ENCODE results near the gene GRID2.

GRID2 gene

DNA sequence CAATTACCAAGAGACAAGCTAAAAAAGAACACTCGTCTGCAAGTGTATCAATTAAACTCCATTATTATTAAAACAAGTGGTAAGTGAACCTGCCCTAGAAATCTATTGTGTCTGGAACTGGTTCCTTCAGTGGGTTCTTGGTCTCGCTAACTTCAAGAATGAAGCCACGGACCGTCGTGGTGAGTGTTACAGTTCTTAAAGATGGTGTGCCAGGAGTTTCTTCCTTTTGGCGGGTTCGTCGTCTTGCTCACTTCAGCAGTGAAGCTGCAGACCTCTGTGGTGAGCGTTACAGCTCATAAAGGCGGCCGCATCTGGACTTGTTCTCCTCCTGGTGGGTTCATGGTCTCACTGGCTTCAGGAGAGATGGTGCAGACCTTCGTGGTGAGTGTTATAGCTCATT, 231.8 kb downstream of the GRID2 start:
- DNase-seq: no peak

DNA sequence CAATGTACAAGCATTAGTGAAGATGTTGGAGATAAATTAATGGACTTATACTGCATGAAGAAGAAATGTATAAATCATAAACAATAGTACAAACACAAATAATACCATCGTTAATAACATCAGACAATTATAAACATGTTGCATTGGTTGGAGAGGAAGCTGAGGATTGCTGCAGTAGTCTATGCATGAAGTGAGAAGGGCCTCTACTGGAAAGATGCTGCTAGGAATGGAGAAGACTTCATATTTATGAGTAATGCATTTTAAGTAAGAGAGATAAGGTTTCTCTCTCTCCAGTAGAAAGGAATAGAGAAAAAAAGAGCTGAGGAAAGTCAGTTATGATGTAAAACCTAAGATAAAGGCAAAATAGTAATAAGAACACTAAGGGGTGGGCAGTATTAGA, 247.8 kb downstream of the GRID2 start:
- DNase-seq: no peak

DNA sequence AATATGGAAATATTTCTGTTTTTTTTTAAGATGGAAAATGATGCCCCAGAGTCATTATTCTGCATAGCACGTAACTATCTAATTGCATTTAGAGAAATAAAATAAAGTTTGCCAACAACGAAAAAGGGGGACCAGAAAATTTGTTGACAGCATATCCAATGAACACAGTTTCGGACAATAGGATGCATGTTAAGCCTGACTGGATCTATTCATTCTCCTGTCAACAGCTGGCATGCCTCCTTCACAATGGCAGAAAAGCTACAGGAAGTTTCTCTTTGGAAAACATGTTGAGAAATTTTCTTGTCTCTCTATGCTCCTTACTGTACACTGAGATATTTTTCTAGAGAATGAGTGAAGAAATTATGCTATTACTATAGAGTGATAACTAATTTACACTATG, 262.5 kb downstream of the GRID2 start:
- no peak for DNase-seq

DNA sequence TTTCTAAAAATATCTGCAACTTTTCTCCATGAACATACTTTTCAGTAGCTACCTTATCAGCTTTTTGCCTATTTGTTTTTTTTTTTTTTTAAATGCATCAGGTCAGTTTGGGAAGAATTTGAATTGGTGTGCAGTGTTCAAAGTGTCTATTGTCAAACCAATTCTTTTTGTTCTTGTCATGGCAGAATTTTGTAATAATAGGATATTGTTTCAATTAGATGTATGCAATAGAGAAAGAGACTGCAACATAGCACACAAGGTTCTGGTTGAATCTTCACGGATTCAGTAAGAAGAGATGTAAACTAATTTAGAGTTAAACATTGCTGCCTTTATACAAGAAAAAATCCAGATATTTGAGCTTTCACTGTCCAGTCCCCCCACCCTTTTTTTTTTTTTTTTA, 277.1 kb downstream of the GRID2 start:
- no peak for DNase-seq

DNA sequence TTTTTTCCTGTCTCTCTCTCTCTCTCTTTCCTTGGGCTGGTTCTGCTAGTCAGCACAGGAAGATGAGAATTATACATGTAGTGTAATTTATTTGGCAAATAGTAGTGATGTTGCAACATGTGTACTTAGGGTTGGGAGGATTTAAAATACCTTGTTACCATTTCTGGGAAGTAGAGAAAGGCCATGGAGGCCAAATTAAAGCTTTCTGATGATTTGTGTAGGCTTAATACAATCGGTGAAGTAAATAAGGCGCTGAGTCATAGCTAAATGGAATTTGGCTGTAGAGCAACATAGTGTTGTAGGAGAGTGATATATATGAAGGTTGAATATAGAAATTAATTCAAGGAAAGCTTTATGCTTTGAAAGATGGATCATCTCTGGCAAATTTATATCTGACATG, 295.3 kb downstream of the GRID2 start:
- DNase-seq: no peak

DNA sequence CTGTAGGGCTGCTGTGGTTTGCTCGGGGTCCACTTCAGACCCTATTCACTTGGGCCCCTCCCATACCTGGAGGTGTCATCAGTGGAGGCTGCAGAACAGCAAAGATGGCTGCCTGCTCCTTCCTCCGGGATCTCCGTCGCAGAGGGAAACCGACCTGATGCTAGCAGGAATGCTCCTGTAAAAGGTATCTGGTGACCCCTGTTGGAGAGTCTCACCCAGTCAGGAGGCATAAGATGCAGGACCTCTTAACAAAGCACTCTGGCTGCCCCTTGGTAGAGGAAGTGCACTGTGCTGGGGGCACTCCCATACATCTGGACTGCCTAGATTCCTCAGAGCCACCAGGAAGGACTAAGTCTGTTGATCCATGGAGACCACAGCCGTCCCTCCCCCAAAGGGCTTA, 296.9 kb downstream of the GRID2 start:
- no peak for DNase-seq

DNA sequence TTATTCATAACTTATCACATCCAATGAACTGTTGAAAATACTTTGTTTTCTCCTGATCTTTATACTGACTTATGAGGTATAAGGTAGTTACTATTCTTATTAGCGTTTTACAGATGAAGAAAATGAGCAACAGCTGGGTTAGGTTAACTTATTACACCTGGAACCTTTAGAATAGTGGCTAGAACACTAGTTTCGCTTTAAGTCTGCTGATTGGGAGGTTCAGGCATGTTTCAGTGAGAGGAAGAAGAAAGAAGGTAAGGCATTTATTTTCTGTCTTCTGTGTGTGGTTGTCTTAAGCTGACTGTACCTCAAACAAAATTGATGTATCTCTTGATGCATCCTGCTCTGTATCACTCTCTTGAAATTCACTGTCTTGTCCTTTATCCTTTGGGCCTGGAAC, 302.5 kb downstream of the GRID2 start:
- no peak for DNase-seq

DNA sequence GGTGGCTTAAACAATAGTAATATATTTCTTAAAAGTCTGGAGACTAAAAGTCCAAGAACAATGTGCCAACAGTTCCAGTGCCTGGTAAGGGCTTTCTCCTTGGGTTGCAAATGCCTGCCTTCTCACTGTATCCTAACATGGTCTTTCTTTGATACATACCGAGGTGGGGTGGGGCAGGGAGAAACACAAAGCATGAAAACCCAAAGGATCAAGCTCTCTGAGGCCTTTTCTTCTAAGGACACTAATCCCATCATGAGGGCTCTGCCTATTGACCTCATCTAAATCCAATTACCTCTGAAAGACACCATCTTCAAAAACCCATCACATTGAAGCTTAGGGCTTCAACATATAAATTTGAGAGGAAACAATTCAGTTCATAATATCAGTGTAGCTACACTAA, 311.3 kb downstream of the GRID2 start:
- no peak for DNase-seq

DNA sequence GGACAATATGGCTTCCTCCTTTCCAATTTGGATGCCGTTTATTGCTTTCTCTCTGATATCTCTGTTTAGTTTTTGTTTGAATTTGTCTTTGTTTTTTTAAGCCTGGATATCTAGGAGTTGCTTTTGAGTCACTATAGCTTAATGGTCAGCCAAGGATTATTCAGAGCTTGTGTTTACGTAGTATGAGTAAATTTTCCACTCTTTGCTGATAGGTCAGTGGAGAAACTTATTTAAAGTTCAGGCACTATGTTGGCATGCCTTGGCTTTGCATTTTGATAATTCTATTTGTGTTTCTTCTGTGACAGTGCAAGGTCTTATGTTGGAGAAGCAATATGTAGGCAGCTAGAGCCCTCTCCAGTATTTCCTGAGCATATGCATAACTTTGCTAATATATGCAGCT, 315.2 kb downstream of the GRID2 start:
- DNase-seq: no peak

DNA sequence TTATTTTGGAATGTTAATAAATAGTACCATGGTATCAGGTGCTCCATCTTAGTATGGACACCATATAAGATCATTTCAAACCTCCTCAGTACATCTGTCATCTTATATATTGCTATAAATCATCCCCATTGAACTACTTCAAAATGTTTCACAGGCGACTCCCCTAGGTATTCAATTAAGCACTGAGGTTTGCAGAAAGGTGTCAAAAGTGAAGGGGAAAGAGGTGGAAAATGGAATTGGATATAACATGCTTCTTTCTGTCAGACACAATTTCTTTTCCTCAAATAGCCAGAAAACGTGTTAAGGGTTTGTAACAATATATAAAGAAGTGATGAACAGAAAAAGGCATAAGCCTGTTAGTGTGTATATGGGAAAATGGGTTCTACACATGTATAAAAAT, 325.5 kb downstream of the GRID2 start:
- peak; percentile 44 for DNase-seq

DNA sequence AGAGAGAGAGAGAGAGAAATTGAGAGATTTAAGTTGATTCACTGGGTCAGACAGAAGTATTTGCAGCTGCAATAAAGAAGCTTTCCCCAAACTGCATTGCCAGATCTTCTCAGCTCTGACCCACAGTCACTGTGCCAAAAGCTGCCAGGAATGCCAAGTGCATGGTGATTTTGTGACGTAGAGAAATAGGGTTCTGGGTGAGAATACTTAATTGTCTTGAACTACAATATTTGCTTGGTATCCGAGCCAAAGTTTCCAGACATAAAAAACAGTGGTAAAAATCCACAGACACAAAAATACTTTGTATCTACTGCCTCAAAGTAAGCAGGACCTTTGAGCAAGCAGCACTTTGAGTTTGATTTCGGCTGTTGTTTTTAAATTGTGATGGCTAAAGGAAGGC, 331.1 kb downstream of the GRID2 start:
- no peak for DNase-seq

DNA sequence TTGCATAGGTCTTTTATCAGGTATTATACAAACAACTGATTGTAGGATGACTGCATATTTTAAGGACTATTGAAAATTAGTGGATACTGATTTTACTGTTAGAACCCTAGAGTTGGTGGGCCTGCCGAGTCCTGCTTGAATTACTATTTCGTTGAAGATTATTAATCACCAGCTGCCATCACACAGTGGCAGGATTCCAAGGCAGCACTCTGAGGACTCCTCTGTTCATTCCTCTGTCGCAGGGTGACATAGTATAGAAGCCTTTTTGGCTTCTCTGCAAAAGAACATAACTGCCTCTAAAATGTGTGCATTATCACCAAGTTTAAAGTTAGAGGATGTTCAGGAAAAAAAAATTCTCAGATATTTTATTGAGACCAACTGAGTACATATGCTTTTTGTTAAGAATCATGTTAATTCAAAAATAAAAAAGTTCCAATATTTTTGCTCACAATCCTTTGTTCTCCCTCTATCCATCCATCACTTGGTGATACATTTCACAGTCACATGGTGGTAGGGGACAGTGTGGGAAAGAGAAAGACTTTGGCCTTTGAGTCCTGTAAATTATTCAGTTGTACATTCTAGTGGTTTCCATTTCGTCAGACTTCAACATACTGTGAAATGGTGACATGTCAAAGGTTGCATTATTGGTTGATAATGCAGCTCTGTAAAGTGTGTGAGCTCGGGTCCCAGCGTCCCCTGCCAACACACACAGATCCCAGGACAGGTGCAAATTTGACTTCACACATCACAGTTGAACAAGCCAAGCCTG, 332.5 kb downstream of the GRID2 start:
- DNase-seq: peak; percentile 70

DNA sequence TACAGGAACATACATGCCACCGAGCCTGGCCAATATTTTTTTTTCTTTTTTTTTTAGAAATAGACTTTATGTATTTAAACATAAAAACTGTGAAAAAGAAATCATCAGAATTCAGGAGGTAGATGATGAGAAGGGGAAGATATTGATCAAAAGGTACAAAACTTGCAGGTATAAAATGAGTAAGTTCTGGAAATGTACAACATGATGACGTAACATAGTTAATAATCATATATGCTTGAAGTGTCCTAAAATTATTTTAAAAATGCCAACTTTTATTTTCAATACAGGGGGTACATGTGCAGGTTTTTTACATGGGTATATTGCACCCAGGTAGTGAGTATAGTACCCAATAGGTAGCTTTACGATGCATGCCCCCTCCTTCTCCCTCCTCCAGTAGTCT, 337.6 kb downstream of the GRID2 start:
- DNase-seq: no peak

DNA sequence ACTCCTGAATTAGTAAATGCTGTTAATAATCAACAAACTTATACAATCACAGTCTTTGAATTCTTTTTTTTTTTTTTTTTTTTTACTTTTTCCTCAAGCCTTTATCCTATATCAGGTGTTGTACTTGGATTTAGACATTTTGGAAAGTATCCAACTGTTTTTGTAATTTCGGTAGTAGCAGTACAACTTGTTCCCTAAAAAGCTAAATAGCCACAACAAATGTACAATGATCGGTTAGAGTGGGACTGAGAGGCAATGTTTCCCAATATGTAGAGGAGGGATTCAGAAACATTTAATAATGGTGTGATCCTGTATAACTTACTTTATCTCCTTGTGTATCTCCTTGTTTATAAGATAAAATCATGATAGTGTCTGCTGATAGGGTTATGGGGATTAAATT, 343.1 kb downstream of the GRID2 start:
- DNase-seq: peak; percentile 20

DNA sequence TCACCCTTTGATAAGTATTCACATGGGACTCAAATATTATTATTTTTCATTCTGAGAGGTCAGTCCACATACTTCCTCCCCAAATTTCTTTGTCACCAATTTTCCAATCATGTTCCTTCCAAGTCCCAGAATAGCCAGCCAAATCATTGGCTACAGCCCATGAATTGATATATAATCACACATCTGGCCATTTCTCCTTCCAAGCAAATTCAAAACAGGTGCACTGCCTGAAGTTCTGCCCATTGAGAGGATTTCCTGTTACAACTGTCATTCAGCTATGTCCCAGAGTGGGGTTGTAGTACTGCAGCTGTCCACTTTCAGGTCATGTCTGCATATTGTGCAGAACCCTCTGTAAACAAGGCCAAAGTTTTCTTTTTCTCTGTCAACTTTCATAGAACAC, 347.8 kb downstream of the GRID2 start:
- DNase-seq: no peak

DNA sequence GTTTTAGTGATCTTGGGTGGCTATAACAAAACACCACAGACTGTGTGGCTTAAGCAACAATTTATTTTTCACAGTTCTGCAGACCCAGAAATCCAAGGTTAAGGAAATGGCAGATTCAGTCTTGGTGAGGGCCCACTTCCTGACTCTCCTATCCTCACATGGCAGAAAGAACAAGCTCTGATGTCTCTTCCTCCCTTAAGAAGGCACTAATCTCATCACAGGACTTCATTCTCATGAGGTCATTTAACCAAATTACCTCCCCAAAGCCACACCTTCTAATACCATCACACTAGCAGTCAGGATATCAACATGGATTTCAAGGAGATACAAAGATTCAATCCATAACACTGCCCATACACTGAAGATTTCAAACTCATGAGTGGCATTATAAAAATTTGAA, 350.3 kb downstream of the GRID2 start:
- no peak for DNase-seq

DNA sequence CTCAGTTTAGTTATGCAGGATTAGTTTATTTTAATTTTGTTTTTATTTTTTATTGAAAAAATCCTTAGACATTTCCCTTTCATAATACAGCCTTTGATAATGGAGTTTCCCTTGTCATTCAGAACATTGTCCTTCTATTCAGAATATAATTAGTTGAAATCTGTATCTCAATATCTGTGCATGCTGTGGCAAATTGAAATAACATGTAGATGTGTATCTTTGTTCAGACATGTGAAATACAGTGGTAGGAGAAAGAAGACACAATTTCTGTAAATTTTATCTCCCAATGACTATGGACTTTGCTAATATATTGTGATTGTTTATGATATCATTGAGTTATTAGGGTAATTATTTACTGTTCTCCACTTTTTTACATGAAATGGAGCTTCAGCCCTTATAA, 353.9 kb downstream of the GRID2 start:
- DNase-seq: no peak

DNA sequence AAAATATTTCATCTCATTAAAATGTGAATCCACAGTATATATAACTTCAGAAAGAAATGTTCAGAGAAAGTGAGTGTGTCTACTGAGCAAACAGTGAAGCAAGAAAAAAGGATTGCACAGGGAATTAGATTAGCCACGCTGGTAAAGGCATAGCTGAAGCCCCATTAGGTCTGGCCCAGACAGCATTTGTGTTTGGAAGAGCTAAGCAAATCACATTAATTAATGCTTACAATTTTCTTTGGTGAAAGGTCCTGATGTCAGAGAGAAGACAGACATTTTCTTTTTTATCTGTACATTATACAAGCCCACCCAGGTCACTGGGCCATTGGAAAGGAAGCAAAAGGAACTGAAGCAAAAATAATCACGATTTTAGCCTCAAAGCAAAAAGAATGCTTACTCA, 354.6 kb downstream of the GRID2 start:
- DNase-seq: no peak

DNA sequence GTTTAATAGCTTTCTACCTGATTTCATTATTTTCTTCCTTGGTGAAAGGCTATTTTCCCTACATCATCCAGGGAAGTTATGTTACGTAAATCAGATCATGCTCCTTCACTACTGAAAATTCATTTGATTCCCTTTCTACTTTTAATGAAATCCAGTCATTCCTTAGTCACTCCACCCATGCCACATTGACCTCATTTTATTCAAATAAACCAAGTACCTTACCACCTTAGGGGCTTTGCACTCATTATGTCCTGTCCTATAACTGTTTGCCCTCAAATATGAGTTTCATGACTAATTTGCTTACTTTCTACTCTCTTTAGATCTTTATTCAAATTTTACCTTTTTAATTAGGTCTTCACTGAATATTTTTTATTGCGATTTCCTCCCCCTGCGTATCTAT, 374.0 kb downstream of the GRID2 start:
- no peak for DNase-seq

DNA sequence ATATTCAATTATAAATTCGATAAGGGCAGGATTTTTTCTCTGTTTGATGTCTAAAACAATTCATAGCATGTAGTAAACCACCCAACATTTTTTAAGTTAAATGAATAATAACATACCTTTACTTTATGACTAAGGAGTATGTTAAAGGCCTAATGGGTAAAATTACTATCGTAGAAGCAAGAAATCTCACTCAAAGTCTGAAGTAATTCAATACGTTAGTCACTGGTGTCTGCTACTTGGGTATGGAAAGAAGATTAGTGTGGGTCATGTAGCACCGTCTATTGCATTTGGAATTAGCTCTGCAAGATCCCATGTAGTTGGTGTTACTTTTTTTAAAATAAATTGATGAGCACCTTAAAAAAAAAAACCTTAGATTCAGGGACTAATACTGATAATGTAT, 374.5 kb downstream of the GRID2 start:
- peak; percentile 4 for DNase-seq

DNA sequence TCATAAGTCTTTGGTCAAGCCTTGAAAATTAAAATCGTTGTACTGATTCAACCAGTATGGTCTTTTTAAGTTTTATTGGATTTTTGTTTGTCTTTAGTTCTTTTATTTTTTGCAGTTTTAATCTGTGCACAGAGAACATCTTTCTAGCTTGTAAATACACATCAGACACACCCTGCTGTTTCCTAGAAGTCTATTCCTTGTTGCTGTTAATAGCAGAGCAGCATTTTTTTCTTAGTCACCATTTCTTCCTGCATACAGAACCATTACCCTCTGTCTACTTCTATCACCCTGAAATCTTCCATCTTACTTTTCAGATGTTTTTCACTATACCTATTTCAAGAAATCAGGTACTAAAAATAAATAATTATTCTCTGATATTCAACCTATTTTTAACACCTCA, 375.4 kb downstream of the GRID2 start:
- DNase-seq: no peak

DNA sequence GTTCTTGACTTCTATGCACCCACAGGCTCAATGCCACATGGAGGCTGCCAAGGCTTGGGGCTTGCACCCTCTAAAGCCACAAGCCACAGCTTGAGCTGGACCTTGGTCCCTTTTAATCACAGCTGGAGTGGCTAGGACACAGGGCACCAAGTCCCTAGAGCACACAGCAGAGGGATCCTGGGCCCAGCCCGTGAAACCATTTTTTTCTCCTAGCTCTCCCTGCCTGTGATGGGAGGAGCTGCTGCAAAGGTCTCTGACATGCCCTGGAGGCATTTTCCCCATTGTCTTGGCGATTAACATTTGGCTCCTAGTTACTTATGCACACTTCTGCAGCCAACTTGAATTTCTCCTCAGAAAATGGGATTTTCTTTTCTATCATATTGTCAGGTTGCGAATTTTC, 410.9 kb downstream of the GRID2 start:
- DNase-seq: no peak

DNA sequence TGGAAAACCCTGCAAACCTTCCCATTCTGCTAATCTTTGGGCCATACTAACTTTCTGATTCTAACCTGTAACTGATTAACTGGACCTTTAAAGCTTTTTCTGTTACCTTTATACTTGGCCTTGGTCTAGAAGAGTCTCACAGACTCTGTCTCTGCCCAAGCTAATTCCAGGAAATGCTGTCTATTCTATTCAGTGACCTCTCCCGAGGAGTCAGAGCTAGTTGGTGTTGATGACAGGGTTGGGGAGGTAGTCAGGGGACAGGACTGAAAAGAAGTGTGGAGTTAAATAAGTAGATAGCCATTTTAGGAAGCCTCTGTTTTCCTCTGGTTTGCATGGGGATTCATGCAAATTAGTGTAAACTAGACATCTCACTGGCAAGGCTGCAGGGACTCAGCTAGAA, 429.5 kb downstream of the GRID2 start:
- no peak for DNase-seq

DNA sequence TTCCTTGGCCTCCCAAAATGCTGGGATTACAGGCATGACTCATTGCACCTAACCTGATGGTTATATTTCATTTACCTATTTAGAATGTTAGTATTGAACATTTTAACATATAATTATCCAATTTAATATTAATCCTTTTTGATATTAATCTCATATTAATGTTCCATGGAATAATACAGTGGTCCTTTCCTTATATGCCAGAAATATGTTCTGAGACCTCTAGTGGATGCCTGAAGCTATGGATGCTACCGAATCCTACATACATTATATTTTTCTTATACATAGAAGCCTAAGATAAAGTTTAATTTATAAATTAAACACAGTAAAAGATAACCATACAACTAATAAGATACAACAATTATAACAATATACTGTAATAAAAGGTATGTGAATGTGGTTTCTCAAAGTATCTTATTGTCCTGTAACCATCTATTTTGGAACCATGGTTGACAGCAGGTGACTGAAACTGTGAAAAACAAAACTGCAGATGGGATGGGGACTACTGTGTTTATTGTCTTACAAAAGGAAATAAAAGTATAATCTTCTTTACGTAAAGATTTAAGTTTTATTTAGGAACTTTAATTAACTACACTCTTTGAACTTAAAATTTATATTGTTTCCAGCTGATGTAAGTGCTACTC, 431.4 kb downstream of the GRID2 start:
- no peak for DNase-seq

DNA sequence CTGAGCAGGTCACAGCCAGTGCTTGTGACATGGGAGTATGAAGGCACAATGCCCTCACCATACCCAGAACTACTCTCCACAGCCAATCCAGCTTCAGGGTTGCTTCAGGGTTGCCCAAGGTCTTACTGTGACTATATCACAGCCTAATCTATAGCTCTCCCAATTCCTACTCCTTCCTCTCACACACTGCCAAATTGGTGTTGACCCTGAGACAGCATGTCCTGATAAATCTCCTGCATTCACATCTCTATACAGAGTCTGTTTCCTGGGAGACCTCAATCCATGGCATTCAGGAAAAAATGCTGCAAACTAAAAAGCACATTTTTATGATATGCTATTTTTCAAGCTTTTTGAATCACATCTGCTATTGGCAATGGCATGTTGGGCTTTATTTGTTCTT, 456.7 kb downstream of the GRID2 start:
- DNase-seq: no peak
